GM13977 (cell line): ENCODE measurements around the gene SLC25A41.

ENCODE experiments used
- DNase-seq: peaks from one replicate; pipeline ENCODE4 v3.0.0; 2012; ENCODE audit warnings: low spot score
- in situ Hi-C: fragments of 300-500 bp; cut with MboI; formaldehyde crosslinking; loops from one replicate; pipeline ENCODE4 v1.12.0; 2022; ENCODE audit warnings: low sequenced_read_pairs, low pct_unique_long_range_greater_than_20kb, mixed read lengths, inconsistent platforms; ENCODE audit not compliant: unreplicated experiment
- TF ChIP-seq, protein P1 (sequence below): IDR thresholded peaks from 2 replicates; pipeline ENCODE4 v1.5.1; 2012; ENCODE audit warnings: mild to moderate bottlenecking, control low read depth; ENCODE audit not compliant: insufficient read depth; ENCODE audit errors: extremely low read depth, missing control alignments

SLC25A41 gene

DNA sequence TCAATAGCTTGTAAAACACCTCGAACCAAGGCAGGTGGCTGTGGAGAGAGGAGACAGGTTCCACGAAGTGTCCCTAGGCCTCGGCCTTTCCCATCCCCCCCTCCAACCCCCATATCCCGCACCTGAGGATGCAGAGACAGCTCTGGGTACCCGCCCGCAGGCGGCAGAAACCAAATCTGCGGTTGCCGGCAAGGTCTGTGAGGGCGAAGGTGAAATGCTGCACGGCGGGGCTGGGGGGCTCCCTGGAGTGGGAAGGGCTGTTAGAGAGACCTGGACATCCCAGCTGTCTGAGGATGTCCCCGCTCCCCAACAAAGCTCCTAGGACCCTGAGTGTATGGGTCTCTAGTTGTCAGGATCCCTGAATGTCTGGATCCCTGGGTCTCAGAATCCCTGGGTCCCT, 45.3 kb upstream of the SLC25A41 start:
- in situ Hi-C loops: no loop called here

DNA sequence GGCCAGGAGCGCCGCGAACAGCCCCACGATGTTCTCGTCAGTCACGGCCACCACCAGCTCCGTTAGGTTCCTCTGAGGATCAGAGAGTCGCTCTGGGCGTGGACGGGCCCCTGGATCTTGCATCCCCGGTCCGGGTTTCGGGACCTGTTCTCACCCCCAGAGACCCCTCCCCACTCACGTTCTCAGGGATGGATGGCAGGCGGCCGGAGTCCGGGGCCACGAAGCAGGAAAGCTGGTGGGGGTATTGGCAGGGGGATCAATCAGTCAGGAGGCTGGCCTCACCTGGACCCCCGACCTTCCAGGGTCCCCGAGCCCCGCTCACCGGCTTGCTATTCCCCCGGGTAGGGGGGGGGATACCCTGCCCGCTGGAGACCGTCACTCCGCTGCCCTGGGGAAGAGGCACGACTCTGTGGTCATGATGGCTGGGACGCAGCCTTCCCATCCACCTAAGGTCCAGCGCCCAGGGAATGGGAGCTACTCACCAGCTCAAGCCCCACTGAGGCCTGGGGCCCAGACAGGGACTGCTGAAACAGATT, 43.4 kb upstream of the SLC25A41 start:
- TF ChIP-seq, protein P1, sequence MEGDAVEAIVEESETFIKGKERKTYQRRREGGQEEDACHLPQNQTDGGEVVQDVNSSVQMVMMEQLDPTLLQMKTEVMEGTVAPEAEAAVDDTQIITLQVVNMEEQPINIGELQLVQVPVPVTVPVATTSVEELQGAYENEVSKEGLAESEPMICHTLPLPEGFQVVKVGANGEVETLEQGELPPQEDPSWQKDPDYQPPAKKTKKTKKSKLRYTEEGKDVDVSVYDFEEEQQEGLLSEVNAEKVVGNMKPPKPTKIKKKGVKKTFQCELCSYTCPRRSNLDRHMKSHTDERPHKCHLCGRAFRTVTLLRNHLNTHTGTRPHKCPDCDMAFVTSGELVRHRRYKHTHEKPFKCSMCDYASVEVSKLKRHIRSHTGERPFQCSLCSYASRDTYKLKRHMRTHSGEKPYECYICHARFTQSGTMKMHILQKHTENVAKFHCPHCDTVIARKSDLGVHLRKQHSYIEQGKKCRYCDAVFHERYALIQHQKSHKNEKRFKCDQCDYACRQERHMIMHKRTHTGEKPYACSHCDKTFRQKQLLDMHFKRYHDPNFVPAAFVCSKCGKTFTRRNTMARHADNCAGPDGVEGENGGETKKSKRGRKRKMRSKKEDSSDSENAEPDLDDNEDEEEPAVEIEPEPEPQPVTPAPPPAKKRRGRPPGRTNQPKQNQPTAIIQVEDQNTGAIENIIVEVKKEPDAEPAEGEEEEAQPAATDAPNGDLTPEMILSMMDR: no peak
- in situ Hi-C loops: no loop called here
- no peak for DNase-seq

More for the DNA sequence above, 45.3 kb upstream of the SLC25A41 start:
- DNase-seq: no peak
- TF ChIP-seq, protein P1: no peak

DNA sequence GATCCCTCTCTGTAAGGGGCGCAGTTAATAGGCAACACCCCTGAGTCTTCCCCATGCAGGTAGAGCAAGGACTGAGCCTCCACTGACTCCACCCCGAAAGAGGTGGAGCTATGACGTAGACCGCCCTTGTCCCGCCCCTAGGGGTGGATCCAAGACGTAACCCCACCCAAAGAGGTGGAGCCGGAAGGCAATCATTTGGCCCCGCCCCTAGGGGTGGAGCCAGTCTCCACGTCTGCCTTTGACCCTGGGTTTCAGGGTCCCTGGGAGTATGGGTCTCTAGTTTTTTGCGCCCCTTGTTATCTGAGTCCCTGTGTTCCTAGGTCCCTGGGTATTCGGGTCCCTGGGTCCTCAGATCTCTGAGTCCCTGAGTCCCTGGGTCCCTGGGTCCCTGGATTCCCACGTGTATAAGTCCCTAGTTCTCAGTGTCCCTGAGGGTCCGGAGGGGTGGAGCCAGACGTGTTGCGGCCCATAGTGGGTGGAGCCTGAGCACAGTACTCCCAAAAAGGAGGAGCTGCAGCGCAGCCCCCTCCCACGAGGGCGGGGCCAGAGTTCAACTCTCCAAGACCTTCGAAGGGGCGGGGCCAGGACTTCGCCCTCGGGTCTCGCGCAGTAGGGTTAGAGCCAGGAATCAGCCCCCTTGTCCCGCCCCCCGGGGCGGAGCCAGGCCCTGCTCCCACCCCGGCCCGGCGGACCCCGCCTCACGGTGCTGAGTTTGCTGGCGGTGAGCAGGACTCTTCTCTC, 42.8 kb upstream of the SLC25A41 start:
- TF ChIP-seq, protein P1: peak; percentile 9
- in situ Hi-C loops: no loop called here
- DNase-seq: peak; percentile 83

DNA sequence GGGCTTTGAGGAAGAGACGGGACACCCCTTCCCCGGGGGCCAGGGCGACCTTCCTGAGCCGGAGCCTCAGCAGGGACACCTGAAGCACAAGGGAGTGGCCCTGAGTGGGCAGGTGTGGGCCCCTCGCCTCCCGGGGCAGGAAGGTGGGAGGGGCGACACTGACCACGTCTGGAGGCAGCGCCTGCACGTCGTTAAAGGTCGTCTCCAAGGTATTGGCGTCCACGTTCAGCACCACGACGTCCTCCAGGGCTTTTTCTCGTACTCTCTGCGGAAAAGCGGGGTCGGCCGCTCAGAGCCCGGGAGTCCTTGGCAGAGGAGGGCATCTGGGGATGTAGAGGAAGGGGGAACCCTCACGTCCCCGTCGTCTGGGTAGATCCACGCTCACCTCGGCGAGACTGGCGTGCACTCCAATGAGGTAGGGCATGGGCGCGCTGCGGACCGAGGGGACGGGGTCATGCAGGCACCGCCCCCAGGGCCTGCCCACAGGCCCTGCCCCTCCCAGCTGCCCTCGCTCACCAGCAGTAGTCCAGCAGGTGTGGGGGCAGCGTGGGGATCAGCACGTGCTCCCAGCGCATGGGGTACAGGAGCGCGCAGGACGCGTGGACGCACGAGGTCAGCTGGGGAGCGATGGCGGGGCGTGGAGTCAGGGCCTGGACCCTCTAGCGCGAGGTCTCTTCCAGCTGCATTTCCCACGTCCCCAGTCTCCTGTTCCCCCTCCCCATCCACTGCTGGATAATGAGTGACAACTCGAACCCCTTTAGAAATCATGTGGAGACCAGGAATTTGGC, 42.0 kb upstream of the SLC25A41 start:
- in situ Hi-C loops: no loop called here
- TF ChIP-seq, protein P1: no peak
- DNase-seq: no peak

DNA sequence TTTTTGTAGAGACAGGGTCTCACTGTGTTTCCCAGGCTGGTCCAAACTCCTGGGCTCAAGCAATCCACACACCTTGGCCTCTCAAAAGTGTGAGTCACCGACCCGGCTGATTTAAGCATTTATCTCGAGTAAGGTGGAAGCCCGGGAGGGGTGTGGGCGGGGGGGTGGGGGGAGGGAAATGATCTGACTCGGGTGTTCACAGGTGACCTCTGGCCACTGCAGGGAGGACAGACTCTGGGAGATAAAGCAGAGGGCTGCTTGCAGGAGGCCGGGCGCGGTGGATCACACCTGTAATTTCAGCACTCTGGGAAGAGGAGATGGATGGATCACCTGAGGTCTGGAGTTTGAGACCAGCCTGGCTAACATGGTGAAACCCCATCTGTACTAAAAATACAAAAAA, 40.1 kb upstream of the SLC25A41 start:
- in situ Hi-C loops: no loop called here
- no peak for DNase-seq
- TF ChIP-seq, protein P1: no peak

DNA sequence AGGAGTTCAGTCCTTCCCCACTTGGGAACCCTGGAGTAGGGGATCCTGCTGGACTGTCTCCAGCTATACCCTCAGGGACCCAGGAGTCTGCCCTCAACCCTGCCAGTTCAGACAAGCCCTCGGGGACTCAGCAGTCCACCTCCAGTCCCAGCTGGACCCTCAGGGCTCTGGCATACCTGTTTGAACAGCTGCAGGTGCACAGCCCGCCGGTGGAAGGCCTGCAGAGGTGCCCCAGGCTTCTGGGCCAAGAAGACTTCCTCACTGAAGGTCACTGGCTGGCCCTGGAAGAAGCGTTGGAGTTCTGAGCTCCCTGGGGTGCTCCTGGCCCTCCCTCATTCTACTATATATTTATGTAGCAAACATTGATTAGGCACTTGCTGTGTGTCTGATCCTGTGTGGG, 39.1 kb upstream of the SLC25A41 start:
- DNase-seq: no peak
- TF ChIP-seq, protein P1: no peak
- in situ Hi-C loops: no loop called here
